Measurements from ENCODE around the gene MAU2. TPM values are rescaled to one million over a fixed set of nuclear protein-coding genes. Genes with fewer than 3 reads are reported as not detected.

Gene MAU2
- total RNA-seq, 4 donors from 2014 or later = 45.1 to 71.1 (median 68.7) TPM

GRCh38 chr19:19280561-19280960 lies 40.1 kb upstream of the MAU2 start:
- Histone ChIP-seq H3K27me3 (no peaks in the 10 kb centered on the region), H3K4me1 (no peaks in the 10 kb centered on the region), H3K27ac (no peak overlapping the region), H3K9me3 (no peaks in the 10 kb centered on the region), H3K36me3 (peaks cover 47 to 55% of the 10 kb centered on the region in 2 donors), H3K4me3 (replicated peaks in 1 of 3) (no peak overlapping the region)
- TF ChIP-seq CTCF (IDR thresholded peaks at IDR 0.05) (no peak), POLR2A (IDR thresholded peaks at IDR 0.05) (no peak)
- intact Hi-C loops (cut with DNase I) = no loop called here
- 73 to 86% methylated on average over 3 to 16 of the region's 16 CpGs for WGBS, 2 donors
- DNase-seq = no peak

- Histone ChIP-seq H3K27me3 (no peaks in the 10 kb centered on the region), H3K27ac (no peak overlapping the region), H3K36me3 (peaks cover 12 to 22% of the 10 kb centered on the region in 2 donors), H3K4me3 (replicated peaks in 1 of 3) (no peak overlapping the region), H3K4me1 (no peaks in the 10 kb centered on the region), H3K9me3 (no peaks in the 10 kb centered on the region)
- TF ChIP-seq POLR2A (IDR thresholded peaks at IDR 0.05) = no peak
- TF ChIP-seq CTCF (IDR thresholded peaks at IDR 0.05) = no peak
- WGBS, 2 donors = 96% methylated on average over 10 of the region's 10 CpGs
- intact Hi-C loops (cut with DNase I) = no loop called here
- no peak for DNase-seq
Observed at GRCh38 chr19:19285686-19286085, 34.9 kb upstream of the MAU2 start.

GRCh38 chr19:19292607-19293006 lies 28.0 kb upstream of the MAU2 start:
- H3K9me3 ChIP-seq = no peaks in the 10 kb centered on the region
- H3K36me3 ChIP-seq = peaks cover 20 to 23% of the 10 kb centered on the region in 2 donors
- H3K4me1 ChIP-seq = no peaks in the 10 kb centered on the region

GRCh38 chr19:19294914-19295313 lies 25.7 kb upstream of the MAU2 start:
- Histone ChIP-seq H3K4me1 (no peaks in the 10 kb centered on the region), H3K27me3 (no peaks in the 10 kb centered on the region), H3K36me3 (peaks cover 15 to 18% of the 10 kb centered on the region in 2 donors), H3K27ac (no peak overlapping the region), H3K9me3 (no peaks in the 10 kb centered on the region), H3K4me3 (replicated peaks in 1 of 3) (no peak overlapping the region)
- no peak for TF ChIP-seq CTCF (IDR thresholded peaks at IDR 0.05)
- DNase-seq = no peak
- 79 to 85% methylated on average over 4 of the region's 4 CpGs for WGBS, 2 donors
- intact Hi-C loops (cut with DNase I) = no loop called here

More at GRCh38 chr19:19292607-19293006, 28.0 kb upstream of the MAU2 start:
- no peak for TF ChIP-seq CTCF (IDR thresholded peaks at IDR 0.05)
- no peak for TF ChIP-seq POLR2A (IDR thresholded peaks at IDR 0.05)
- no peak overlapping the region for H3K4me3 ChIP-seq (replicated peaks in 1 of 3)
- no peak for DNase-seq
- H3K27me3 ChIP-seq = no peaks in the 10 kb centered on the region
- WGBS, 2 donors = 97% methylated on average over 5 of the region's 5 CpGs
- H3K27ac ChIP-seq = no peak overlapping the region
- intact Hi-C loops (cut with DNase I) = no loop called here

- H3K36me3 ChIP-seq = peaks cover 31% of the 10 kb centered on the region in 2 donors
- WGBS, 2 donors = 95% methylated on average over 19 of the region's 19 CpGs
Observed at GRCh38 chr19:19296953-19297689, 23.5 kb upstream of the MAU2 start.

More at GRCh38 chr19:19296953-19297689, 23.5 kb upstream of the MAU2 start:
- TF ChIP-seq CTCF (IDR thresholded peaks at IDR 0.05) = no peak
- TF ChIP-seq POLR2A (IDR thresholded peaks at IDR 0.05) = no peak
- Histone ChIP-seq H3K27ac (no peak overlapping the region), H3K4me1 (no peaks in the 10 kb centered on the region), H3K27me3 (no peaks in the 10 kb centered on the region), H3K4me3 (replicated peaks in 1 of 3) (no peak overlapping the region), H3K9me3 (no peaks in the 10 kb centered on the region)
- intact Hi-C loops (cut with DNase I) = no loop called here
- no peak for DNase-seq
